CD4-positive, alpha-beta T cell treated with Interleukin-2 at 100 ng/mL for 4 hours (primary cell): Measurements from ENCODE around the gene DOCK2.

ENCODE experiments used
- DNase-seq: peaks from one replicate; pipeline ENCODE4 v3.0.0-alpha.2; 2020; ENCODE audit warnings: low spot score

Gene DOCK2

GRCh38 chr5:169988947-169989346 is 351.9 kb downstream of the DOCK2 start:
- DNase-seq: no peak

- DNase-seq: no peak
Observed at GRCh38 chr5:169989365-169989764, 352.3 kb downstream of the DOCK2 start.

GRCh38 chr5:169991115-169991869 is 354.2 kb downstream of the DOCK2 start:
- DNase-seq: no peak

- DNase-seq: no peak
Observed at GRCh38 chr5:169992789-169993484, 355.9 kb downstream of the DOCK2 start.

GRCh38 chr5:169993485-169993790 is 356.4 kb downstream of the DOCK2 start:
- DNase-seq: no peak

GRCh38 chr5:169997798-169998197 is 360.7 kb downstream of the DOCK2 start:
- DNase-seq: no peak

GRCh38 chr5:169999621-170000020 is 362.5 kb downstream of the DOCK2 start:
- no peak for DNase-seq

- DNase-seq: no peak
Observed at GRCh38 chr5:170000155-170000554, 363.1 kb downstream of the DOCK2 start.

GRCh38 chr5:170006021-170006420 is 368.9 kb downstream of the DOCK2 start:
- no peak for DNase-seq

GRCh38 chr5:170008376-170008775 is 371.3 kb downstream of the DOCK2 start:
- no peak for DNase-seq

- no peak for DNase-seq
Observed at GRCh38 chr5:170010595-170010994, 373.5 kb downstream of the DOCK2 start.

GRCh38 chr5:170011751-170012150 is 374.7 kb downstream of the DOCK2 start:
- no peak for DNase-seq

GRCh38 chr5:170012622-170013021 is 375.5 kb downstream of the DOCK2 start:
- DNase-seq: no peak

GRCh38 chr5:170020423-170020822 is 383.3 kb downstream of the DOCK2 start:
- DNase-seq: no peak

- DNase-seq: no peak
Observed at GRCh38 chr5:170021506-170021905, 384.4 kb downstream of the DOCK2 start.

- no peak for DNase-seq
Observed at GRCh38 chr5:170025853-170026252, 388.8 kb downstream of the DOCK2 start.

- DNase-seq: no peak
Observed at GRCh38 chr5:170028124-170028523, 391.0 kb downstream of the DOCK2 start.

- no peak for DNase-seq
Observed at GRCh38 chr5:170034231-170034630, 397.2 kb downstream of the DOCK2 start.

GRCh38 chr5:170038241-170038640 is 401.2 kb downstream of the DOCK2 start:
- DNase-seq: no peak

GRCh38 chr5:170039830-170040229 is 402.8 kb downstream of the DOCK2 start:
- DNase-seq: no peak

- DNase-seq: no peak
Observed at GRCh38 chr5:170046241-170046640, 409.2 kb downstream of the DOCK2 start.

GRCh38 chr5:170049713-170050112 is 412.6 kb downstream of the DOCK2 start:
- no peak for DNase-seq

GRCh38 chr5:170053896-170054295 is 416.8 kb downstream of the DOCK2 start:
- DNase-seq: no peak

GRCh38 chr5:170055606-170056005 is 418.5 kb downstream of the DOCK2 start:
- no peak for DNase-seq
